Left ventricle myocardium inferior (tissue), 1 donor: ENCODE measurements around the gene CCDC32. TPM values are rescaled to one million over a fixed set of nuclear protein-coding genes. Genes with fewer than 3 reads are reported as not detected.
A peak's percentile ranks its signal among the peaks of the same experiment; 100 is the strongest.

ENCODE experiments used
- DNase-seq: peaks from one replicate; pipeline ENCODE4 v3.0.0-alpha.2; 2020
- H3K27ac ChIP-seq: fragments of 200-600 bp; replicated peaks from 2 replicates; pipeline ENCODE4 v1.8.0; 2021
- H3K27me3 ChIP-seq: fragments of 200-600 bp; 2 replicates; pipeline ENCODE4 v1.8.0; 2021; ENCODE audit warnings: low read depth
- H3K36me3 ChIP-seq: fragments of 200-600 bp; 2 replicates; pipeline ENCODE4 v1.8.0; 2021
- H3K4me1 ChIP-seq: fragments of 200-600 bp; 2 replicates; pipeline ENCODE4 v1.8.0; 2021
- H3K4me3 ChIP-seq: fragments of 200-600 bp; 2 replicates; pipeline ENCODE4 v1.8.0; 2021; ENCODE audit warnings: mild to moderate bottlenecking, moderate library complexity
- H3K9me3 ChIP-seq: fragments of 200-600 bp; replicated peaks from 2 replicates; pipeline ENCODE4 v1.8.0; 2021
- intact Hi-C: fragments of 100-400 bp; cut with micrococcal nuclease; formaldehyde crosslinking; loops from one replicate; pipeline ENCODE4 v1.11.0; 2022
- total RNA-seq: library from RNA; stranded (reverse); fragmentation: NEBNext Ultra II Directional; extraction: Animal tissue kit (Norgen Biotek cat#: 25700); gene quantifications from one replicate; pipeline ENCODE4 v1.2.1, GENCODE V29; 2021
- TF ChIP-seq, protein P1 (sequence below): fragments of 200-600 bp; IDR thresholded peaks from 2 replicates; pipeline ENCODE4 v1.8.0; 2021; ENCODE audit warnings: antibody characterized with exemption, mild to moderate bottlenecking, borderline replicate concordance
- donor health status: DM: no; HTN: yes; CAD: no; lungs with severe emphysema.

The CCDC32 gene
- total RNA-seq, 1 donor from 2014 or later: 24.1 TPM

- no peak for DNase-seq
- Histone ChIP-seq H3K4me1 (peaks cover 22% of the 10 kb centered on the region), H3K27ac (peak overlapping the region; percentile 79), H3K36me3 (no peaks in the 10 kb centered on the region), H3K4me3 (no peak overlapping the region), H3K27me3 (no peaks in the 10 kb centered on the region), H3K9me3 (no peaks in the 10 kb centered on the region)
- intact Hi-C loops: no loop called here
- TF ChIP-seq, protein P1, sequence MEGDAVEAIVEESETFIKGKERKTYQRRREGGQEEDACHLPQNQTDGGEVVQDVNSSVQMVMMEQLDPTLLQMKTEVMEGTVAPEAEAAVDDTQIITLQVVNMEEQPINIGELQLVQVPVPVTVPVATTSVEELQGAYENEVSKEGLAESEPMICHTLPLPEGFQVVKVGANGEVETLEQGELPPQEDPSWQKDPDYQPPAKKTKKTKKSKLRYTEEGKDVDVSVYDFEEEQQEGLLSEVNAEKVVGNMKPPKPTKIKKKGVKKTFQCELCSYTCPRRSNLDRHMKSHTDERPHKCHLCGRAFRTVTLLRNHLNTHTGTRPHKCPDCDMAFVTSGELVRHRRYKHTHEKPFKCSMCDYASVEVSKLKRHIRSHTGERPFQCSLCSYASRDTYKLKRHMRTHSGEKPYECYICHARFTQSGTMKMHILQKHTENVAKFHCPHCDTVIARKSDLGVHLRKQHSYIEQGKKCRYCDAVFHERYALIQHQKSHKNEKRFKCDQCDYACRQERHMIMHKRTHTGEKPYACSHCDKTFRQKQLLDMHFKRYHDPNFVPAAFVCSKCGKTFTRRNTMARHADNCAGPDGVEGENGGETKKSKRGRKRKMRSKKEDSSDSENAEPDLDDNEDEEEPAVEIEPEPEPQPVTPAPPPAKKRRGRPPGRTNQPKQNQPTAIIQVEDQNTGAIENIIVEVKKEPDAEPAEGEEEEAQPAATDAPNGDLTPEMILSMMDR: no peak
These were observed 52.4 kb downstream of the CCDC32 start for GRCh38 chr15:40512440-40512839.

DNA sequence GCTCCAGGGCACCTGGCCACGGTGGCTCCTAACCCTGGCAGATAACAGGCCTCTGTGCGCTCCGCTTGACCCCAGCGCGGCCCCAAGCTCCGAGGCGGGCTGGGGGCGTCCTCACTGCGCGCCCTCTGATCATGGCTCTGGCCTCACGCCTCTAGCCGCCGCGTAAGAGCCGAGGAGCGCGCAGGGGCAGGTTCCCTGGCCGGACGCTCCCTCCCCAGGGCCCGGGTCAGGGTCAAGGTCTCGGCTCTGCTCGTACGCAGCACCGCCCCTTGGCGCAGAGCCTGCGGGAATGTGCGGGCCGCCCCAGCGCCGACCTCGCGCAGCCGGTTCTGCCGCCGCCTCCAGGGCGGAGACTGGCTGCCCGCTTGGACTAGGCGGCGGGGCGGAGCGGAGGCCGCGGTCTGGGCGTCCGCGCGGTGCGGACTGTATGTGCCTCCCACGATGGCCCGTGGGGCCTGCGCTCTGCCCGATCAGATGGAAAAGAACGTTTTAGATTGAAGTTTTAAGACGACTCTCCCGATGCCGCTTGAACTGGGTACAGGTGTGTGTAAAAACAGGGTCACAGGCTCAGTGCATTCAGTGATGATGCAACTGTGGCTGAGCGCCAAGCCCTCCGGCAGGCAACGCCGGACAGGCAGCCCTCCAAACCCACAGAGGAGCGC, 53.2 kb downstream of the CCDC32 start:
- Histone ChIP-seq H3K4me1 (peaks cover 30% of the 10 kb centered on the region), H3K27me3 (no peaks in the 10 kb centered on the region), H3K9me3 (no peaks in the 10 kb centered on the region), H3K27ac (peak overlapping the region; percentile 79), H3K36me3 (no peaks in the 10 kb centered on the region), H3K4me3 (peak overlapping the region; percentile 77)
- peak; percentile 88 for DNase-seq
- intact Hi-C loops: no loop called here
- TF ChIP-seq, protein P1: no peak

GRCh38 chr15:40511093-40511471, 53.8 kb downstream of the CCDC32 start:
- Histone ChIP-seq H3K36me3 (no peaks in the 10 kb centered on the region), H3K27me3 (no peaks in the 10 kb centered on the region), H3K27ac (peak overlapping the region; percentile 79), H3K4me1 (peaks cover 32% of the 10 kb centered on the region), H3K4me3 (peak overlapping the region; percentile 77), H3K9me3 (no peaks in the 10 kb centered on the region)
- intact Hi-C loops: no loop called here
- no peak for DNase-seq
- TF ChIP-seq, protein P1: no peak

DNA sequence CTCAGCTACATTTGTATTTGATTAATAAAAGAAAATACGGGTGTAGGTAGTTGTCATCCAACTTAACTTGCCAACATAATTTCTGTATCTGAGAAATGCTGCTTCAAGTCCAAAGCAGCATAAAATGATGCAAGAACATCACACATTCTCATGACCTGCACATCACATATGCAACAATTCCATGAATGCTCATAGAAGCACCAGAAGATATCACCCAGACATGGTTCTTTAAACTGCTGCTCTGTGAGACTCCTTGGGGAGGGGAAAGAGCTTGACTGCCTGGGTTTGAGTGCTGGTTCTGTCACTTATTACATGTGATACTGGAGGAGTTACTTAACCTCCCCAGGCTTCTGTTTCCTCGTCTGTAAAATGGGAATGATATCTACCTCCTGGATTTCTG, 54.6 kb downstream of the CCDC32 start:
- DNase-seq: no peak
- intact Hi-C loops: no loop called here

GRCh38 chr15:40508216-40508615, 56.6 kb downstream of the CCDC32 start:
- Histone ChIP-seq H3K36me3 (no peaks in the 10 kb centered on the region), H3K9me3 (no peaks in the 10 kb centered on the region), H3K27ac (no peak overlapping the region), H3K27me3 (no peaks in the 10 kb centered on the region), H3K4me1 (peaks cover 32% of the 10 kb centered on the region), H3K4me3 (no peak overlapping the region)
- intact Hi-C loops: no loop called here
- TF ChIP-seq, protein P1: no peak
- no peak for DNase-seq

More for the DNA sequence above, 54.6 kb downstream of the CCDC32 start:
- H3K36me3 ChIP-seq: no peaks in the 10 kb centered on the region
- no peak overlapping the region for H3K4me3 ChIP-seq
- no peak overlapping the region for H3K27ac ChIP-seq
- H3K9me3 ChIP-seq: no peaks in the 10 kb centered on the region
- TF ChIP-seq, protein P1: no peak
- H3K27me3 ChIP-seq: no peaks in the 10 kb centered on the region
- H3K4me1 ChIP-seq: peaks cover 32% of the 10 kb centered on the region
